RWPE2 (cell line): ENCODE results near the gene ERF.
A peak's percentile ranks its signal among the peaks of the same experiment; 100 is the strongest.

Experiments used
- ATAC-seq: fragments of 200-7000 bp; cut with Tn5 transposase; 3 replicates; pipeline ENCODE4 v1.9.1; 2021; ENCODE audit warnings: low read depth
- DNase-seq: peaks from one replicate; pipeline ENCODE4 v3.0.0-alpha.2; 2020; ENCODE audit warnings: low spot score
- H3K27ac ChIP-seq: fragments of 450-650 bp; 2 replicates; pipeline ENCODE4 v1.5.1; 2017; ENCODE audit warnings: mild to moderate bottlenecking; ENCODE audit not compliant: poor library complexity, severe bottlenecking
- H3K27me3 ChIP-seq: fragments of 250-450 bp; sonication (Bioruptor Pico); 2 replicates; pipeline ENCODE4 v1.5.1; 2021; ENCODE audit warnings: mild to moderate bottlenecking, moderate library complexity; ENCODE audit not compliant: insufficient read depth, poor library complexity, severe bottlenecking
- H3K36me3 ChIP-seq: fragments of 250-450 bp; sonication (Bioruptor Pico); 2 replicates; pipeline ENCODE4 v1.5.1; 2020; ENCODE audit warnings: low read depth, mild to moderate bottlenecking, moderate library complexity
- H3K4me1 ChIP-seq: fragments of 250-450 bp; sonication (Bioruptor Pico); 2 replicates; pipeline ENCODE4 v1.5.1; 2021; ENCODE audit warnings: mild to moderate bottlenecking, moderate library complexity; ENCODE audit not compliant: insufficient read depth, poor library complexity, severe bottlenecking
- H3K4me3 ChIP-seq: fragments of 250-450 bp; sonication (Bioruptor Pico); 2 replicates; pipeline ENCODE4 v1.5.1; 2021; ENCODE audit warnings: mild to moderate bottlenecking, moderate library complexity; ENCODE audit not compliant: severe bottlenecking
- H3K9me3 ChIP-seq: fragments of 250-450 bp; sonication (Bioruptor Pico); 2 replicates; pipeline ENCODE4 v1.5.1; 2021; ENCODE audit warnings: mild to moderate bottlenecking, moderate library complexity; ENCODE audit not compliant: severe bottlenecking
- CTCF ChIP-seq: fragments of 450-650 bp; IDR thresholded peaks from one replicate; pipeline ENCODE4 v1.5.1; 2017; ENCODE audit warnings: mild to moderate bottlenecking, moderate library complexity; ENCODE audit not compliant: poor library complexity, severe bottlenecking

Gene ERF

GRCh38 chr19:42279902-42280814, 25.2 kb upstream of the ERF start:
- ATAC-seq = peak; percentile 51

GRCh38 chr19:42279155-42279901, 24.4 kb upstream of the ERF start:
- Histone ChIP-seq H3K36me3 (peaks cover 31% of the 10 kb centered on the region), H3K4me1 (peaks cover 48% of the 10 kb centered on the region), H3K27me3 (no peaks in the 10 kb centered on the region), H3K9me3 (no peaks in the 10 kb centered on the region), H3K4me3 (peak overlapping the region; percentile 68), H3K27ac (peak overlapping the region; percentile 97)
- ATAC-seq (no peak), DNase-seq (no peak)
- no peak for TF ChIP-seq CTCF

More at GRCh38 chr19:42279902-42280814, 25.2 kb upstream of the ERF start:
- Histone ChIP-seq H3K36me3 (peaks cover 23% of the 10 kb centered on the region), H3K4me1 (peaks cover 44% of the 10 kb centered on the region), H3K27me3 (no peaks in the 10 kb centered on the region), H3K27ac (peak overlapping the region; percentile 97), H3K4me3 (peak overlapping the region; percentile 68), H3K9me3 (no peaks in the 10 kb centered on the region)
- TF ChIP-seq CTCF = peak; percentile 94
- DNase-seq = peak; percentile 96

GRCh38 chr19:42278452-42279154, 23.7 kb upstream of the ERF start:
- Histone ChIP-seq H3K27me3 (no peaks in the 10 kb centered on the region), H3K4me1 (peaks cover 48% of the 10 kb centered on the region), H3K27ac (peak overlapping the region; percentile 97), H3K4me3 (peak overlapping the region; percentile 3), H3K9me3 (no peaks in the 10 kb centered on the region), H3K36me3 (peaks cover 33% of the 10 kb centered on the region)
- DNase-seq (no peak), ATAC-seq (no peak)
- no peak for TF ChIP-seq CTCF

GRCh38 chr19:42277821-42278451, 23.0 kb upstream of the ERF start:
- peak; percentile 86 for DNase-seq

More at GRCh38 chr19:42277821-42278451, 23.0 kb upstream of the ERF start:
- Histone ChIP-seq H3K4me1 (peaks cover 44% of the 10 kb centered on the region), H3K9me3 (no peaks in the 10 kb centered on the region), H3K36me3 (peaks cover 33% of the 10 kb centered on the region), H3K4me3 (peak overlapping the region; percentile 3), H3K27ac (peak overlapping the region; percentile 97), H3K27me3 (no peaks in the 10 kb centered on the region)
- TF ChIP-seq CTCF = peak; percentile 23
- peak; percentile 47 for ATAC-seq
